GM12878 (cell line): ENCODE data around the gene DGKE. TPM values are rescaled to one million over a fixed set of nuclear protein-coding genes. Genes with fewer than 3 reads are reported as not detected.

Source experiments
- ATAC-seq: fragments of 200-7000 bp; cut with Tn5 transposase; 3 replicates; pipeline ENCODE4 v1.9.1; 2020; ENCODE audit warnings: mild to moderate bottlenecking, moderate library complexity
- BruUV-seq: library from RNA; stranded (reverse); fragments of 400-500 nt; replicated peaks from 2 replicates; lab custom pipeline; 2021; lab: Mats Ljungman, UMichigan
- CTCF ChIA-PET: fragments of 300-600 bp; sonication (Branson Sonifier 250); formaldehyde crosslinking; extraction: SDS; loops from one replicate; lab custom pipeline; 2021; ENCODE audit warnings: inconsistent platforms; lab: Yijun Ruan, JAX
- POLR2A ChIA-PET: fragments of 350-600 bp; formaldehyde crosslinking; extraction: SDS; loops from one replicate; lab custom pipeline; 2021; ENCODE audit warnings: inconsistent platforms; lab: Charles Lee
- RAD21 ChIA-PET: fragments of 300-600 bp; sonication (Branson Sonifier 250); formaldehyde crosslinking; loops from one replicate; lab custom pipeline; 2023; ENCODE audit warnings: antibody characterized with exemption; ENCODE audit not compliant: unreplicated experiment; lab: Charles Lee
- SMC1A ChIA-PET: fragments of 300-600 bp; sonication (Branson Sonifier 250); formaldehyde crosslinking; loops from one replicate; lab custom pipeline; 2023; ENCODE audit not compliant: unreplicated experiment, uncharacterized antibody; lab: Charles Lee
- DNase-seq: peaks from one replicate; pipeline ENCODE4 v3.0.0-alpha.2; 2011; ENCODE audit warnings: low read depth, low spot score
- FAIRE-seq: peaks from 3 replicates; lab custom pipeline; 2011; peaks lifted over from hg19 to GRCh38; lab: Jason Lieb, UNC
- H2AFZ ChIP-seq: 2 replicates; pipeline ENCODE4 v1.6.0; 2011; ENCODE audit warnings: low read depth, low read length, control low read depth; ENCODE audit not compliant: control insufficient read depth
- H3K27ac ChIP-seq: 2 replicates; pipeline ENCODE4 v1.5.1; 2011; ENCODE audit warnings: control low read depth; ENCODE audit not compliant: control insufficient read depth, insufficient read depth
- H3K27me3 ChIP-seq, 2 experiments: replicated peaks in 1 of 2; 2 replicates each; pipeline versions ENCODE4 v1.6.0 to v1.6.1; 2011; ENCODE audit warnings: low read length in 1 of 2; ENCODE audit not compliant: control insufficient read depth in 2 of 2, insufficient read depth in 2 of 2
- H3K36me3 ChIP-seq, 2 experiments: 2 replicates each; pipeline ENCODE4 v1.5.1; 2011; ENCODE audit warnings: low read length in 1 of 2; ENCODE audit not compliant: control insufficient read depth in 2 of 2, insufficient read depth in 2 of 2
- H3K4me1 ChIP-seq: 2 replicates; pipeline ENCODE4 v1.6.1; 2011; ENCODE audit warnings: mild to moderate bottlenecking, low read length, moderate library complexity, mixed read lengths; ENCODE audit not compliant: control insufficient read depth, insufficient read depth
- H3K4me2 ChIP-seq: 2 replicates; pipeline ENCODE4 v1.6.0; 2011; ENCODE audit warnings: control low read depth; ENCODE audit not compliant: control insufficient read depth, insufficient read depth
- H3K4me3 ChIP-seq: fragments of 200-600 bp; sonication (generic); 2 replicates; pipeline ENCODE4 v1.5.1; 2016
- H3K79me2 ChIP-seq: 2 replicates; pipeline ENCODE4 v1.6.0; 2011; ENCODE audit warnings: low read length; ENCODE audit not compliant: control insufficient read depth, insufficient read depth
- H3K9ac ChIP-seq: 2 replicates; pipeline ENCODE4 v1.8.0; 2011; ENCODE audit warnings: low read length, control low read depth, mixed read lengths; ENCODE audit not compliant: control insufficient read depth, insufficient read depth
- H3K9me3 ChIP-seq: replicated peaks from 3 replicates; pipeline ENCODE4 v1.5.1; 2011; ENCODE audit warnings: mild to moderate bottlenecking, low read length; ENCODE audit not compliant: control insufficient read depth, insufficient read depth
- H4K20me1 ChIP-seq: 2 replicates; pipeline ENCODE4 v1.6.0; 2011; ENCODE audit not compliant: control insufficient read depth, insufficient read depth
- CHD4 ChIP-seq: fragments of 200-600 bp; sonication (generic); IDR thresholded peaks from 2 replicates; pipeline ENCODE4 v1.6.1; 2016; ENCODE audit warnings: mild to moderate bottlenecking
- E2F4 ChIP-seq: IDR thresholded peaks from 2 replicates; pipeline ENCODE4 v1.6.1; 2012; ENCODE audit warnings: low read depth, low read length, improper control_type of control experiment
- ELK1 ChIP-seq: IDR thresholded peaks from 2 replicates; pipeline ENCODE4 v1.6.1; 2012; ENCODE audit warnings: low read depth, low read length, improper control_type of control experiment
- ESRRA ChIP-seq: IDR thresholded peaks from 2 replicates; pipeline ENCODE4 v1.6.1; 2012; ENCODE audit warnings: mild to moderate bottlenecking, low read length, improper control_type of control experiment
- NR2C1 ChIP-seq: fragments of 450-650 bp; IDR thresholded peaks from 2 replicates; pipeline ENCODE4 v1.6.1; 2017; ENCODE audit warnings: antibody characterized with exemption, mild to moderate bottlenecking, moderate library complexity
- PAX5 ChIP-seq: IDR thresholded peaks from 2 replicates; pipeline ENCODE4 v1.6.1; 2011; ENCODE audit warnings: low read depth, low read length, borderline replicate concordance
- POLR2AphosphoS5 ChIP-seq: IDR thresholded peaks from 2 replicates; pipeline ENCODE4 v1.6.1; 2011; ENCODE audit warnings: mild to moderate bottlenecking, low read length, inconsistent platforms
- REST ChIP-seq: IDR thresholded peaks from 2 replicates; pipeline ENCODE4 v1.6.1; 2012; ENCODE audit warnings: mild to moderate bottlenecking, low read depth, low read length
- SPI1 ChIP-seq: IDR thresholded peaks from 2 replicates; pipeline ENCODE4 v1.6.1; 2011; ENCODE audit warnings: low read depth, mild to moderate bottlenecking, low read length, moderate library complexity, borderline replicate concordance; ENCODE audit not compliant: insufficient read depth
- ZBED1 ChIP-seq: IDR thresholded peaks from 2 replicates; pipeline ENCODE4 v1.6.1; 2016; ENCODE audit warnings: borderline replicate concordance
- ZNF687 ChIP-seq: fragments of 450-650 bp; IDR thresholded peaks from 2 replicates; pipeline ENCODE4 v1.6.1; 2017; ENCODE audit warnings: mild to moderate bottlenecking, moderate library complexity
- WGBS: methylation state at CpG from one replicate; pipeline ENCODE4 v1.1.6; 2016; ENCODE audit warnings: low lambda C conversion rate; ENCODE audit not compliant: insufficient replicate concordance, insufficient coverage; ENCODE audit errors: missing lambda C conversion rate; 5-methylcytosine and 5-hydroxymethylcytosine counted together
- in situ Hi-C: fragments of 300-500 bp; cut with MboI; formaldehyde crosslinking; loops from 9 replicates; pipeline ENCODE4 v1.14.3; 2018; ENCODE audit warnings: mixed read lengths
- intact Hi-C: fragments of 100-400 bp; cut with micrococcal nuclease; formaldehyde crosslinking; loops from one replicate; pipeline ENCODE4 v1.14.2; 2022; ENCODE audit not compliant: unreplicated experiment
- polyA plus RNA-seq, 11 experiments: library from polyadenylated mRNA; depleted of rRNA in 4 of 11; unstranded in 6 of 11; stranded (reverse) in 5 of 11; fragments of >200 nt; fragmentation: Nextera tagmentation in 4 of 11; fragmentation: Illumina TruSeq in 1 of 11; extraction: Ambion mirVana in 4 of 11; extraction: Trizol in 1 of 11; gene quantifications; 1 replicate in 1 of 11; 2 replicates in 10 of 11; pipeline versions ENCODE4 v1.2.1 to v1.2.3, GENCODE V29; 2011 to 2016; ENCODE audit warnings: inconsistent platforms in 2 of 11, missing spikeins in 2 of 11, low read depth in 1 of 11
- total RNA-seq, 4 experiments: library from RNA; depleted of rRNA in 3 of 4; stranded (reverse); fragments of >200 nt in 3 of 4; fragmentation: Illumina TruSeq in 1 of 4; extraction: Trizol in 1 of 4; gene quantifications; 2 replicates each; pipeline versions ENCODE4 v1.2.1 to v1.2.3, GENCODE V29; 2013 to 2021

DGKE gene
- total and polyA plus RNA-seq, 10 of the 15 experiments (the other 5 are each of a cell fraction or from before 2014, with no cell fraction given), result 2.8 to 18.0 (median 11.6) TPM

- no peak overlapping the region for H3K4me2 ChIP-seq
- FAIRE-seq (no peak), ATAC-seq (no peak), DNase-seq (no peak)
- POLR2A ChIA-PET, result no interaction called here
- H2AFZ ChIP-seq, result no peak overlapping the region
- no peak overlapping the region for H3K27ac ChIP-seq
- no TSS peak for BruUV-seq
- H3K36me3 ChIP-seq, result no peaks in the 10 kb centered on the region
- no peaks in the 10 kb centered on the region for H3K79me2 ChIP-seq
- no peaks in the 10 kb centered on the region for H4K20me1 ChIP-seq
- RAD21 ChIA-PET, result no interaction called here
- intact Hi-C loops (no loop called here), in situ Hi-C loops (no loop called here)
- no peaks in the 10 kb centered on the region; a peak in 1 of 4 replicates for H3K27me3 ChIP-seq
- no peak overlapping the region for H3K4me3 ChIP-seq
- H3K9me3 ChIP-seq, result no peaks in the 10 kb centered on the region
- WGBS, result 63% methylated on average over 4 of the region's 4 CpGs
- TF ChIP-seq POLR2AphosphoS5, result no peak
- no peak for TF ChIP-seq ZNF687
- no peak for TF ChIP-seq ELK1
- no peak for TF ChIP-seq CHD4
- TF ChIP-seq ZBED1, result no peak
- TF ChIP-seq SPI1, result no peak
- TF ChIP-seq E2F4, result no peak
- TF ChIP-seq NR2C1, result no peak
- TF ChIP-seq PAX5, result no peak
- no peak for TF ChIP-seq REST
- no peak for TF ChIP-seq ESRRA
- no peak overlapping the region for H3K9ac ChIP-seq
- CTCF ChIA-PET, result interaction anchor here (1.0 kb wide), 1 partner anchor 70 kb away, joined by 3 read pairs; no protein-coding TSS in a partner anchor
- H3K4me1 ChIP-seq, result no peaks in the 10 kb centered on the region
- SMC1A ChIA-PET, result no interaction called here
Measured at GRCh38 chr17:56806949-56807348, 27.0 kb upstream of the DGKE start.
